ENCODE results near the gene HNRNPL. TPM values are rescaled to one million over a fixed set of nuclear protein-coding genes. Genes with fewer than 3 reads are reported as not detected.
"Not testable (repeated sequence)": the region's sequence is repeated elsewhere in the genome, so short reads cannot be mapped to it uniquely, and the experiment has no call there.

HNRNPL gene
- total and polyA plus RNA-seq, 2 experiments from 2014 or later: 184 to 209 TPM

GRCh38 chr19:38889803-38890202 is 40.0 kb upstream of the HNRNPL start:
- Histone ChIP-seq H2AFZ (no peak overlapping the region), H3K9me3 (ENCODE audit: low read depth) (no peaks in the 10 kb centered on the region), H3K27ac (no peak overlapping the region), H3K4me2 (no peak overlapping the region), H3K4me3 (no peak overlapping the region), H3K36me3 (replicated peaks; ENCODE audit: insufficient read depth, low read depth) (no peaks in the 10 kb centered on the region), H3K9me2 (replicated peaks; ENCODE audit: insufficient read depth) (no peaks in the 10 kb centered on the region), H3K79me2 (no peaks in the 10 kb centered on the region), H3K4me1 (ENCODE audit: insufficient read depth) (no peaks in the 10 kb centered on the region), H4K20me1 (ENCODE audit: insufficient read depth, poor library complexity, severe bottlenecking) (no peaks in the 10 kb centered on the region), H3K27me3 (no peaks in the 10 kb centered on the region)
- no peak for DNase-seq (ENCODE audit: low spot score)
- WGBS (ENCODE audit: low lambda C conversion rate, missing lambda C conversion rate): 94% methylated on average over 8 of the region's 8 CpGs
- no peak for TF ChIP-seq CTCF (IDR thresholded peaks at IDR 0.05; ENCODE audit: poor library complexity)

GRCh38 chr19:38888876-38889275 is 39.1 kb upstream of the HNRNPL start:
- H4K20me1 ChIP-seq (ENCODE audit: insufficient read depth, poor library complexity, severe bottlenecking): no peaks in the 10 kb centered on the region
- no peak for DNase-seq (ENCODE audit: low spot score)
- H3K27me3 ChIP-seq: no peaks in the 10 kb centered on the region
- H3K4me3 ChIP-seq: no peak overlapping the region
- H3K9me3 ChIP-seq (ENCODE audit: low read depth): no peaks in the 10 kb centered on the region
- no peak overlapping the region for H3K4me2 ChIP-seq
- TF ChIP-seq EZH2phosphoT487 (IDR thresholded peaks at IDR 0.05; ENCODE audit: low read depth, severe bottlenecking, unreplicated experiment) (no peak), CTCF (IDR thresholded peaks at IDR 0.05; ENCODE audit: poor library complexity) (no peak), EZH2 (IDR thresholded peaks at IDR 0.05; ENCODE audit: borderline replicate concordance) (no peak)
- H3K36me3 ChIP-seq (replicated peaks; ENCODE audit: insufficient read depth, low read depth): no peaks in the 10 kb centered on the region
- no peaks in the 10 kb centered on the region for H3K79me2 ChIP-seq
- H3K9me2 ChIP-seq (replicated peaks; ENCODE audit: insufficient read depth): no peaks in the 10 kb centered on the region
- H2AFZ ChIP-seq: no peak overlapping the region
- WGBS (ENCODE audit: low lambda C conversion rate, missing lambda C conversion rate): 97% methylated on average over 17 of the region's 17 CpGs
- no peaks in the 10 kb centered on the region for H3K4me1 ChIP-seq (ENCODE audit: insufficient read depth)
- H3K27ac ChIP-seq: no peak overlapping the region

DNA sequence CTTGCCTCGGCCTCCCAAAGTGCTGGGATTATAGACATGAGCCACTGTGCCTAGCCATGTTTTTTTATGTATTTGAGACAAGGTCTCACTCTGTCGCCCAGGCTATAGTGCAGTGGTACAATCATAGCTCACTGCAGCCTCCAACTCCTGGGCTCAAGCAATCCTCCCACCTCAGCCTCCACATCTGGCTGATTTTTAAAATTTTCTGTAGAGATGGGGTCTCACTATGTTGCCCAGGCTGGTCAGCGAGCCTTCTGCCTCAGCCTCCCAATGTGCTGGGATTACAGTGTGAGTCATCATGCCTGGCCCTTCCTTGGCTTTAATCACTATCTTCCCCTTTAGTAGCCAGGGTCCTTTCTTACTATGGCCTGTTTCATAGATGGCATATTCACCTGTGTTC is 34.9 kb upstream of the HNRNPL start:
- not testable (repeated sequence) for H3K79me2 ChIP-seq; H3K4me2 ChIP-seq; H3K4me1 ChIP-seq (ENCODE audit: insufficient read depth); H3K9me2 ChIP-seq (replicated peaks; ENCODE audit: insufficient read depth); H2AFZ ChIP-seq; H3K9me3 ChIP-seq (ENCODE audit: low read depth); H3K4me3 ChIP-seq; DNase-seq (ENCODE audit: low spot score); H3K36me3 ChIP-seq (replicated peaks; ENCODE audit: insufficient read depth, low read depth); H3K27ac ChIP-seq; H4K20me1 ChIP-seq (ENCODE audit: insufficient read depth, poor library complexity, severe bottlenecking); H3K27me3 ChIP-seq
- WGBS (ENCODE audit: low lambda C conversion rate, missing lambda C conversion rate): 97% methylated on average over 3 of the region's 3 CpGs

DNA sequence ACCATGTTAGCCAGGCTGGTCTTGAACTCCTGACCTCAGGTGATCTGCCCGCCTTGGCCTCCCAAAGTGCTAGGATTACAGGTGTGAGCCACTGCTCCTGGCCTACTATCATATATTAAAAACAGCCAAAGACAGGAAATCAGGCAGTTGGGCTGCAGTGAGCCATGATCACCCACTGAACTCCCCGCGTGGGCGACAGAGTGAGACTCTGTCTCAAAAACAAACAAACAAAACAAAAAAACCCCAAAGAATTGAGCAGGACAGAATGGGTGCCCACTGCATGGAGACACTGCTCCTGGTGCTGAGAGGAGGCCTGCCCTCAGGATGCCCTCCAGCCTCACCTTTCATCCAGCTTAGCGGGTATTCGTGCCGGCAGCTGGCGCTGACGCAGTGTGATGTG is 33.5 kb upstream of the HNRNPL start:
- Histone ChIP-seq H3K4me1 (ENCODE audit: insufficient read depth) (peaks cover 14% of the 10 kb centered on the region), H4K20me1 (ENCODE audit: insufficient read depth, poor library complexity, severe bottlenecking) (no peaks in the 10 kb centered on the region), H3K9me3 (ENCODE audit: low read depth) (no peaks in the 10 kb centered on the region), H3K9me2 (replicated peaks; ENCODE audit: insufficient read depth) (no peaks in the 10 kb centered on the region), H3K27me3 (no peaks in the 10 kb centered on the region), H3K4me2 (no peak overlapping the region), H2AFZ (no peak overlapping the region), H3K4me3 (no peak overlapping the region), H3K79me2 (no peaks in the 10 kb centered on the region), H3K27ac (no peak overlapping the region), H3K36me3 (replicated peaks; ENCODE audit: insufficient read depth, low read depth) (no peaks in the 10 kb centered on the region)
- TF ChIP-seq EZH2 (IDR thresholded peaks at IDR 0.05; ENCODE audit: borderline replicate concordance) (no peak), CTCF (IDR thresholded peaks at IDR 0.05; ENCODE audit: poor library complexity) (no peak), EZH2phosphoT487 (IDR thresholded peaks at IDR 0.05; ENCODE audit: low read depth, severe bottlenecking, unreplicated experiment) (no peak)
- no peak for DNase-seq (ENCODE audit: low spot score)
- WGBS (ENCODE audit: low lambda C conversion rate, missing lambda C conversion rate): 93% methylated on average over 9 of the region's 9 CpGs

All from hepatocyte (in vitro differentiated cells).